Dedifferentiated amniotic fluid mesenchymal stem cell (primary cell): Measurements from ENCODE around the gene ZNF462.

Experiments used
- DNase-seq: peaks from one replicate; pipeline ENCODE4 v3.0.0-alpha.2; 2016; ENCODE audit errors: extremely low spot score

ZNF462 gene

DNA sequence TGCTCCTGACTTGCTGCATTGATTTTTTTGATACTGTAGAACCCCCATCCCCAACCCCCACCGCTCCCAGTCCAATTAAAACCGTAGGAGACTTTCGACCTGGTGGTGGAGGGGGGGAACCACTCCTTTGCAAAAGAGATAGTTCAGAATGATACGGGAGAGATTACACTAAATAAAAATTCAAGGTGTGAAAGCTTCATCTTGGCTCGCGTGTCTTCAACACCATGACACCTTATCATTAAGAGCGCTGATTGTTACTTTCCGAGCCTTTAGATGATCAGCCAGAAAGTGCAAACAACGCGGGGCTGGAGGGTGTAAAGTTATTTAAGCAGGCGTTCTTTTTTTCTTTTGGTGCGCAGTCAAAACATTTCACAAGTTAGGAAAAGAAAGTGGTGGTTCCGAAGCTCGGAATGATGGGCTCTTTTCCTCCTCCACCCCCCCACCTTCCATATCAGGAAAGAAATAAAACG, 1.3 kb upstream of the ZNF462 start:
- no peak for DNase-seq

DNA sequence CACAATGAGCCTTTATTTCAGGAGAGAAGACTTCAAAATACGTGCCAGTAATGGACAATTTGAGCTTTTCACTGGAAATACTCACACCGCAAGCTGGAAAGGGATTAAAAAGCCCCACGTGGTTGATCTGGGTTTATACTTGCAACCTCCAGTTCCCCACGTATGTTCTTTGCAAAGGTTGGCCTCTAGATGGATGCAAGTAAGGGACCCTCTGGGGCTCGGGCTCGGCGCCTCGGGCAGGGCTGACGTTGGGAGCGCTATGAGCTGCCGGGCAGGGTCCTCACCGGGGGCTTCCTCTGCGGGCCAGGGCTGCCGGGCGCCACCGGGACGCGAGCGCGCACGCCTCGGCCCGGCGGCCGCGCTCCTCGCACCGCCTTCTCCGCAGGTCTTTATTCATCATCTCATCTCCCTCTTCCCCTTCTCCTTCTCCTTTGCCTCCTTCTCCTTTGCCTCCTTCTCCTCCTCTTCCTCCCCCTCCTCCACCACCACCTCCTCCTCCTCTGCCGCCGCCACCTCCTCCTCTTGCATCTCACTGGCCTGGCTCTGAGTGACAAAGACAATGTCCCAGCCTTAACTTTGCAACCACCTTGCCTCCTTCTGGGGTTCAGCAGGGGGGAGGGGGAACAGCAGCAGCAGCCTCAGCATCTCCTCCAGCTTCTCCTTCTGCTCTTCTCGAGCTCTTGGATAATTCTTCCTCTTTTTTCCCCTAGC, 701 bp upstream of the ZNF462 start:
- DNase-seq = no peak

DNA sequence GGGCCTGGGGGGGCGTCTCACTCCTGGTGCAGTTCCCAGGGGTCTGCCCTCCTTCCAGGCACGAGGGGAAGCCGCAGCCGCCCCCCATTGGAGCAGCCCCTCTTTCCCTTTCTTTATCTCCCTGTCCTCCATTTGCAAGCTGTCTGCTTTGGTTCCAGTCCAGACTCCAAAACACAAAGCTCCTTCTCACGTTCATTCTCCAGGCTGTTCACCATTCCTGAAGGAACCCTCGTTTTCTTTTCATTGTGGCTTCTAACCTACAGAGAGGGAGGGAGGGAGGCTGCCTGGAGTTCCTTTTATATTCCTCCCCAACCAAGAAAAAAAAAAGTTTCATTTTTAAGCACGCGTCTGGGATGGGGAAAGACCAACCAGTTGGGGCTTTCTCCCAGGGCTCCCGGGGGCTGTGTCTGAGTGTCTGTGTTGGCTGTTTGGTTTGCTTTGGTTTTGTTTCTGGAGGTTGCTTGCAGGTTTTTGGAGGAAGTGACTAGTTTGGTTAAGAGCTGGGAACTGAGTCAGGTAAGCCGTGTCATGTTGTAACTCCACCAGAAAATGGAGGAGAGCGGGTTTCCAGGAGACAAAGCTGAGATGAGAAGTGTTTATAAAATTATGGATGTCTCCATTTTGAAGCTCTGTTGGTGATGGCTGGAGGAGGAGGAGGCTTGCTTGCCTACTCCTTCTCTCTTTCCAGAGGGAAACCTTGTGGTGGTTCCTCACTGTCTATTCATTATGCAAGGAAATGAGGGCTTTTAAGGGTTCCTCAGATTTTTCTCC, 1.6 kb downstream of the ZNF462 start:
- peak; percentile 31 for DNase-seq

DNA sequence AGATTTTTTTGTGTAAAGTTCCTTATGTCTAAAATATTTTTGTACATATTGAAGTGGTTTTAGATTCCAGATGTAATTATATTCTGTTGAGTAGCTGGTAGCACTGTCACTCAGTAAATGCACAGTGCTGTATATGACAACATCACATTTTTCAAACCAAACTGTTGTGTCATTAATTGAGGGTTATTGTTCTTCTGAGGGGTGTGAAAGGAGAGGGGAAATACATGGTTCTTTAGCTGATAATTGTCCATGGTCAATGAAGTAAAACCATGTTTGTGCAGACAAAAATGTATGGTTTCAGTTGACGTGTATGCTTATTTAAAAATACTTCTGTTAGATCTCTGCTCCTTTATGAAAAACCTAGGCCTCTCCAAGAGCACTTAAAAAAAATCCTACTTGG, 3.3 kb downstream of the ZNF462 start:
- DNase-seq = no peak

DNA sequence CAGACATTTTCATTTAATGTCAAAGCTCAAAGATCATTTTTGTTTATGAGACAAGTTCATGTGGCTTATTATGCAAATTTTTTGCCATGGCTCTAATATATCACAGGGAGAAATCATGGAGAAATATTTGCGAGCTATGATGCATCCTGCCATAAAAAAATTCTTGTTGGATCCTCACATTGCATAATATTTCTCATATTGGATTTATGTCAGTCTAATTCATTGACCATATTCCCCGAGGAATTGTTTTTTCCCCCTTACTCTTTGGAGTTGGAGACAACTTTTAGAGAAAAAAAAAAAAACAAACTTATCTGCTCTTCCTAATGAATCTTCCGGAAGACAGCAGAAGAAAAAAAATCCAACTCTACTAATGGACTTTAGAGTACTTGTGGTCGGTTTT, 4.3 kb downstream of the ZNF462 start:
- DNase-seq = no peak

DNA sequence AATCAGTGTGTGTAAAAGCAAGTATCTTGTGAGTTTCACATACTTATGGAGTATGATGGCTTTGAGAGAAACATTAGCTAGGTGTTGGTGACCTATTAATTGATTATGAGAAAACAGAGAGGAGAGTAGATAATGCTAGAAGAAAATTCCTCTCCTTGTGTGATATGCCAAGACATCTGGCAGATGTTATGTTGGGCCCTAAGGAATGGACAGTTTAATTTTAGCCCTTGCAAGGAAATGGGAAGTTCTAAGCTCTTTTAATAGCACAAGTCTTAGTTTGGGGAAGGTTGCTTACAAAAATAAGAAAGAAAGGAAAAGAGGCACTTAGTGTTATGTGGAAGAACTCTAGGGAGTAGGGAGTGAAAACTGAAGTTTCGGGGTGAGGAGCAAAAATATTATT, 5.1 kb downstream of the ZNF462 start:
- DNase-seq = no peak

DNA sequence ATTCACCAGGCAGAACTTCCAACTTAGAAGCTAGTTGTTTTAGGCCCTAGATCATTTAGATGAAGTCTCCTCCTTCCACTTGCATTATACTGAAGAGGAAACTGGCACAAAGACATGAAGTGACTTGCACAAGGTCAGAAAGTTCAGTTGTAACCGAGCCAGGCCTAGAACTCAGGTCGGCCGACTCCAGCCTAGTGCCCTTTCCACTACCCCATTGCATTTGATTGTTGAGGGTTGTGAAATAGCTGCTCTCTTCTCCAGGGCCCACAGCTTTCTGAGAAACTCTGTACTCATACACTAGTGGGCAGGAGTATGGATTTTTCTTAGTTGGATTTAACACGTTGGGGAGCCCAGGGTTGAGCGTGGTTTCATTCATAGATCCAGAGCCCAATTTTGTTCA, 5.6 kb downstream of the ZNF462 start:
- no peak for DNase-seq

DNA sequence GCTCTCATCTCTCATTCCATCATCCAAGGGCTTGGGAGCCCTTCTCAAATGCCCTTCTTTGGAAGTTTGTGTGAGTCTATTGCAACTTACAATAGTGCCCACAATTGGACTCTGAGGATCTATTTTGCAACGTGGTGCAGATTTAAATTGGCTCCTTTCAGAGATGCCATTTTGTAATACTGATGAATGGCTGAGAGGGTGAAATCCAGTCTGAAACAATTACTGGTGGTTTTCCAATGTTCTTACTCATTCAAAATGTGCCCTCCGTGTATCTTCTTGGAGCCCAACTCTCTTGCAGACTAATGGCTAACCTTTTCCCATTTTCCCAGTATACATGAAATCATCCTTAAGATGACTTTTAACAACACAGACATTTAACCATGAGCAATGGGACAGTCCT, 6.1 kb downstream of the ZNF462 start:
- DNase-seq = no peak

DNA sequence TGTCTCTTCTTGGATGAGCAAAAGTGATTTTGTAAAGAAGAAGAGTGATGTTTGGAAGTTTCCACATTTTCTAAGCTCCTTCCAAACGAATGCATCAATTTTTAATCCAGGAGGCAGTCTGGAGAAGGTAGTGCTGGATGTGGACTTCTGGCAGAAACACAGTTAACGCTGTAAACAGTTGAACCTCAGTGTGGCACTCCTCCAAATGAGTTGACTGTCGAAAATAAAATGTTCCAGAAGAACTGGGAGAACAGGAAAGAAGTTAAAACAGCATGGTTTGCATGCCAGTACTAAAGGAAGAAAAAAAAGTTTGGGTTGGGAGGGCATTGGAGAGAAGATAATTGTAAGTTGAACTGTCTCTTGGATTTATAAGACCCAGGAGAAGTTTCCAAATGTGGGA, 6.5 kb downstream of the ZNF462 start:
- DNase-seq = no peak

DNA sequence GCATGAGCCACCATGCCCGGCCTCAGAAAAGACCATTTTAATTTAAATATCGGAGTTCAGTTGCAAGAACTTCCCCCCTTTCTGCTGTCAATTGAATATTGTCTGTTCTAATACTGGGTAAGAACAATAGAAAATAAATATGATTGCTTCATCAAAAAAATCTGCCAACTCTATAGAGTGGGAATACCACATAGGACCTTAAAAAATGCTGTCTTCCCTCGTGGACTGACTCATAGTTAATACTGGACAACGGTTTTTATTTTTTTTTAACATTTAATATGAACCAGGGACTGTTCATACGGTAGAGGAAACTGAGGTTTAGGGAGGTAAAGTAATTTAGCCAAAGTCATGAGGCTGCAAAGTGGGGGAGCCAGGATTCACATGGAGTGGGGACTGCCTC, 9.7 kb downstream of the ZNF462 start:
- DNase-seq = no peak

DNA sequence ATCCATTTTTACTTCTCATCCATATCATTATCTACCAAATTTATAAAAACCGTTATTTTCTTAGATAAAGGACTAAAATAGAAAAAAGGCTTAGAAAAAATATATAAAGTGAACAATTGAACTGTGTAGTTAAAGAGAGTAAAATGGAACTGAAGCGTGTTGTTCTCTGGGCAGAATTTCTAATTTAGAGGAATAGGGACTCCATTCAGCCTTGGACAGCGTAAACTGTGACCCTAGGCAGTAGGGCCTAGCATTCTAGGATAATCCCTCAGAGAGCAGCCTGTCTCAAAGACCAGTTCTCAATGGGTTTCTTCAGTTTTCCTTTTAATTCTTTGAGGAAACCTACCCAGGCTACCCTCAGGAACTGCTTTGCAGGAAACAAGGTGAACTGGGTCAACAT, 11.1 kb downstream of the ZNF462 start:
- DNase-seq = no peak

DNA sequence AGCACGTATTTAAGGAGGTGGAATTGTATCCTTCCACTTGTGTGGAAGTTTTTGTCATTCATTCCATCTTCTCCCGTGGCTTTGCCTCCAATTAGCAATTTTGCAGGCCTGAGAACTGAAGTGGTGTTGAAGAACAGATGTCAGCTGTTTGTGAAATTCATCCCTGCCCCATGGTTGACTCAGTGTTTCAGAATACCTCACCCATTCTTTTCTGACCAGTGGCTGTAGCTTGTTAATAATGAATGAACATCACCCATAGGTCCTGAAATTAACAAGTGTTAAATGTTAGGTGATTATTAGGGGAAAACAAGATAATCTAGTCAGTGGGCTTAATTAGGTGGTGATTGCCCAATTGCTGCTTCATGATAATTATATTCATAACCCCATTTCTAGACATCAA, 11.7 kb downstream of the ZNF462 start:
- DNase-seq = no peak

DNA sequence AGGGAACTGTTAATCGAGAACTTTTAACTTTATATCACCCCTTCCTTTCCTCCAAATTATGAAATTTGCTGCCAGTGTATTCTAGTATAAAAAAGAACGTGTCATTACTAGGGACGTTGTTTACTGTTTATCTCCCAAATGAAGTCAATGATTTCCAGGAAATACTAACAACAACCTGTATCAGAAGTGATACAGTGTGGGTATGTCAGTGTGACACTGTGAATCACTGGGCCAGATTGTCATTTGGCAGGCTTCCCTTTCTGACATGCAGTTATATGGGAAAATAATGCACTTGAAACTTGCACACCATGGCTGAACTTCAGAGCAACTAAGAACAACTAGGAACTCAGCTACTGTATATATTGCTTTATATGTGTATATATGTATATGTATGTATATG, 12.6 kb downstream of the ZNF462 start:
- DNase-seq = no peak

DNA sequence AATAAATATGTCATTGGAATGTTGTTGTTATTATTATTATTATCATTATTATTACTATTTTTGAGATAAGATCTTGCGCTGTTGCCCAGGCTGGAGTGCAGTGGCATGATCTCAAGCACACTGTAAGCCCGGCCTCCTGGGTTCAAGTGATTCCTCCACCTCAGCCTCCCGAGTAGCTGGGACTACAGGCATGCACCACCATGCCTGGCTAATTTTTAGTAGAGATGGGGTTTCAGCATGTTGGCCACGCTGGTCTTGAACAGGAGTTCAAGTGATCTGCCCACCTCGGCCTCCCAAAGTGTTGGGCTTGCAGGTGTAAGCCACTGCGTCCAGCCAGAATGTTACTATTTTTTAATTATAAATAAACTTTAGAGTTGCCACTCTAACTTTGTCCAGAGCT, 14.4 kb downstream of the ZNF462 start:
- DNase-seq = no peak

DNA sequence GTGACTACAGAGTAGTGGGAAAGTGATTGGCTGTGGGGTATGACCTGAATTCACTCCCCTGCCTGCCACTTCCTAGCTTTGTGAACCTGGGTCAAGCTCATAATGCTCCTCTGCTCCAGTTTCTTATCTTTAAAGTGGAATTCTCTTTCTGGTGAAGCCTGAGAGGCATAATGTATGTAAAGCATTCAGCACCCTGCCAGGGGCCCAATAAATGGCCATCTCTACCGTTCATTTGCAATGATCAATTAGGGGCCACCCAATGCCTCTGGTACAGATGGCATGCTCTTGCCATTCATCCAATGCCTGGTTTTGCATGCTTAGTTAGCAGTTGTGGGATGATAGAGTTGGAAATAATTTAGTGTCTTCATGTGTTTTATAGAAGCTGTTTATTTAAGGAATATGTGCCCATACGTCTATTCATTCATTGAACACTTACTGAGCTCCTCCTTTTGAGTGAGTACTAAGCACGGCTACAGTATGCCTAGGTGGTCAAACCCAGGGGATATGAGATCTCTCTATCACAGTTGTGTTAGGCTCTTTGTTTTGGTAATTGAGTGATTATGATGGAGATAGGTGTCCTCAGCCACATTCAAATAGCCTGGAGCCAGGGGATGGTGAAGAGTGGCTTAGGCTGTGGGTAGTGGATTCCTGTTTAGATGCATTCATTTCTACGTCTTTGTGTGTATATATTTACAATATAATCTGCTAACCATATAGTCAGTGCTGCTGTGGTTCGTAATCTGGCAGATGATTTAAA, 15.3 kb downstream of the ZNF462 start:
- DNase-seq = no peak

DNA sequence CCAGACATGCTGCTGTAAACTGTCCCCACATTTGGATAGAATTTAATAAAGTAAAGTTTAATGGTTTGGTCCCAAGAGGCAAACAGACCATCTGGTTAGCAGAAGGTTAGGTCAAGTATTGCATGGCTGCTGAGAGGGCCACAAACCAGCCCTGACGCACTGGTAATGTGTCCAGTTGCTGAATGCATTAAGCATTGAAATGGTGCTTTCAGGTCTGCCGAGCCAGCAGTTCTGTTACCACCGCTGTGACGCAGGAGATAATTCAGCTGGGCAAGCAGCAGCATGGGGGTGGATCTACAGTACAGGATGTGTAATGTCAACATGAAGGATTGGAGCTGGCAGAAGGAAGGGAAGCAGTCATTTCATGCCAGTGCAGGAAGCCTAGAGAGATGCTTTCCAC, 16.0 kb downstream of the ZNF462 start:
- DNase-seq = no peak

DNA sequence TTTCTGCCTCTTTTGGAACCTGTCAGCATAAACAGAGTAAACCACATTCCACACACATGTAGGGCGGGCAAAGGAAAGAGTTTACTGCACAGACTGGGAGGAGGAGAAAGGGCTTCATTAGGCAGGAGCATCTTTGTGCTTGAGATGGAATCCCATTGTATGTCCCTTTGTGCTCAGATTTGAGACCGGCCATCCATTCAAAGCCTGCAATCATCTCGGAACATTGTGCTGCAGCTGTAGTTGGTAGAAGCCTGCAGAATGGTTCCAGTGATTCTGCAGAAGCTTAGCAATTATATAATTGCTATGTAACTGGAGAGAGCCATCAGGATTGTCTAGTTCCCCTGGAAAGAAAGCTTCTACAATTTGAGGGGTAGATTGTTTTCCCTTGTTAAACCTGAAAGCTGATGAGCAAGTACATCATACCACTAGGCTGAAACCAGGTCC, 16.5 kb downstream of the ZNF462 start:
- DNase-seq = no peak

DNA sequence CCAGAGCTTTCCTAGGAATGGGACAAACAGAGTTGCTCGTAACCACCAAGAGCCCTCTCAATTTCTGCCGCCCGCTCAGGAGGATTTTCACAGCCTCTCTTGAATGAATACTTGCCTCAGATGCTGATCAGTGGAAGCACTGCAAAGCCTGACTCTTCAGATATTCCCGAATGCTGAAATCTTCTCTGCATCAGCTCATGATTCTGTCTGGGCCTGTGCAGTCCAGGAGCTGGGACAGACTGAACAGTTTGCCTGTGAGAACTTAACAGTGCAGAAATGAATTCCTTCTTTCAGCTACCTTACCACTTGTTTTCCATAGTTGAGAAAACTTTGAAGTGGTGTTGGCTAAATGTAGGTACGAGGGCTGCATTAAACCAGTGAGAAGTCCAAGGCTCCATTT, 17.1 kb downstream of the ZNF462 start:
- no peak for DNase-seq

DNA sequence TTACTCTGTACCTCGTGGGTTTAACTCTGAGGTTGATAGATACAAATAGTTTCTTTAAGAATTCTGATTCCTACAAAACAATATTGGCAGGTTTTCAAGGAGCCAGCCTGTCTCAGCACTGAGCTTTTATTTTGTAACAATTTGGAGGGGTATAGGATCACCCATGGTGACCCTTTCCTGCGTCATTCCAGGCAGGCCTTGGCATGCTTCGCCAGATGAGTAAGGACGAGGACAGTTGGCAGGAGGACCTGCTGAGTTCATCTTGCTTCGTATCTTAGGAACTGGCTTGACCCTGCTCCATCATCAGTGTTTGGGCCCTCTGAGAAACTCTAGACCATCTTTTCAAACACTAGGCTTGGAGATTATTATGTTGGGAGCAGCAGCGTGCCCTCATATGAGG, 17.9 kb downstream of the ZNF462 start:
- no peak for DNase-seq

DNA sequence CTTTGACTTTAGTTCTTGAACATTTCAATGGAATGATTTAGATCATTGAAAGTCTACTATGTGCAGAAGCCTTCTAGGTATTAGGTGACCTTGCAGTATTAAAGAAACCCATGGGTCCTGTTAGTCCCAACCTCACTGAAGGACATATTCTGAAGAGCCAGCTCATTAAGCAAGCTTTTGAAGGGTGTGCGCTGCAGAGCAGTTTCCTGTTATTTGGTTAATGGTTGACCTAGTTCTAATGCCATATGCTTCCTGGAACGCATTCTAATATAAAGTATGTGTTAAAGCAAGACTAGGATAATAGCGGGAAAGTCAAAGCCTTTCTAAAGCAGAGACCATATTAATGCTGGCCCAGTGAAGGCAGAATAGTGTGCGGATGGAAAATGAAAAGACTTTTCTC, 20.1 kb downstream of the ZNF462 start:
- DNase-seq = no peak

DNA sequence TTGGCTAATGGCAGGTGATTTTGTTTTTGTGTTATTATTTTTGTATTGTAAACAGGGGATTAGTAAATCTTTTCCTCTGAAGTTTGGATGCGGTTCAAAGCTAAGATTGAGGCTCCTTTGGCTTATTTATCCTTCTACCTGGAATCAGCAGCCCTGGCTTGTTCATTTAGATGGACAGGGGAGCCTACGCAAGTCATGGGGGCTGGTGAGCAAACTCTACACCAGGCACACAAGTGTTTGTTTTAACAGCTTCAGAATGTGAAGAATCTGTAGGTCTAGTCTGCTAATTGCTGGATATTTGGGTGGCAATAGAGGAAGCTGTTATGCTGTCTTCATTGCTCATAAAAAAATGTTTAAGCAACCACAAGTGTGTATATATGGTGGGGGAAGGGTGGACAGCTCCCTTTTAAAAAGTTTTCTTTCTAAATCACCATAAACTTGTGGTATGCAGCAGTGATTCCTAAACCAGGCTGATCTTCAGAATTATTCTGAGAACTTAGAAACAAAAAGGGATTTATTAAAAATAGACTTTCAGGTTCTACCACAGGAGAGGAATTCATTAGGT, 20.7 kb downstream of the ZNF462 start:
- no peak for DNase-seq

DNA sequence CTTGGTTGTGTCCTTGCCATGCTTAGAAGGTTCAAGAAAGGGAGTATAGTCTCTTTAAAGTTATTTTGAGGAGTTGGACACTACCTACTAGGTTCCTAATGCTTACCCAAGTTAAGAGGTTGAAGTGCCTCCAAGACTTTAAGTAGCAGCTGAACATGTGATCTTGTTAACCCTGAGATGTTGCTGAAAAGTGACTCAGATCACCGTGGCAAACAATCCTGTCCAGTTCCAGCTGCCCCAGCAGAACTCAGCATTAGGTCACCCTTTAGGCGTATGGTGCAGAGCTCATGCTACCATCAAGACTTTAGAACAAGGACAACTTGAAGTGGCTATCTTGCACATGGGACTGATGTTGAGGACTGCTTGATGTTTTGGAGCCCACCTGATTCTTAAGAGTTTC, 22.5 kb downstream of the ZNF462 start:
- no peak for DNase-seq
